NCI-H510A (cell line): ENCODE data around the gene DNA2.
A peak's percentile ranks its signal among the peaks of the same experiment; 100 is the strongest.
"Not testable (repeated sequence)": the region's sequence is repeated elsewhere in the genome, so short reads cannot be mapped to it uniquely, and the experiment has no call there.

Source experiments
- DNase-seq: peaks from one replicate; lab custom pipeline; 2025; lab: John Stamatoyannopoulos, UW

Gene DNA2

DNA sequence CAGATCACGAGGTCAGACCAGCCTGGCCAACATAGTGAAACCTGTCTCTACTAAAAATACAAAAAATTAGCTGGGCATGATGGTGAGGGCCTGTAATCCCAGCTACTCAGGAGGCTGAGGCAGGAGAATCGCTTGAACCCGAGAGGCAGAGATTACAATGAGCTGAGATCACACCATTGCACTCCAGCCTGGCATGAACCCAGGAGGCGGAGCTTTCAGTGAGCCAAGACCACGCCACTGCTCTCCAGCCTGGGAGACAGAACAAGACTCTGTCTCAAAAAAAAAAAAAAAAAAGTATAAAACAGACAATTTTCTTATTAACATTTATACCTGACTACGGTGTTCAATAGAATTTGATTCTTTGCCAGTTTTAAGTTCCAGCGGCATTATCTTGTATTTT is 22.1 kb downstream of the DNA2 start:
- DNase-seq, result not testable (repeated sequence)

GRCh38 chr10:68446179-68446578 is 25.6 kb downstream of the DNA2 start:
- DNase-seq, result no peak

DNA sequence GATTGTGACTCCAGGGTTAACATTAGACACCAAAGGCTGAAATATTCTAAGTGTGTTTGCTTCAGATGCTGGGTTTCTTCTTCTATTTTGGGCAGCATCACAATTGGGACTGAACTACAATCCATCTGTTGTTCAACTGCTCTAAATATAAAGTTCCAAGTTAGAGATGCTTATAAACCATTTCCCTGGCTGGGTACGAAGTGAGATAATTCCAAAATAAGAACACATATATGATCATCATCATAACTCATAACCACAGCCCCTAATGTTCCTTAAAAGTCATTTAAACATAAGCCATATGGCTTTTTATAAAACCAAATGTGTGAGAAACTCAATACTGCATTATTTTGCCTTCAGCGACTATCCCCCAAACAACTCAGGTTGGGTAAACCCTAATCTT is 28.8 kb downstream of the DNA2 start:
- no peak for DNase-seq

DNA sequence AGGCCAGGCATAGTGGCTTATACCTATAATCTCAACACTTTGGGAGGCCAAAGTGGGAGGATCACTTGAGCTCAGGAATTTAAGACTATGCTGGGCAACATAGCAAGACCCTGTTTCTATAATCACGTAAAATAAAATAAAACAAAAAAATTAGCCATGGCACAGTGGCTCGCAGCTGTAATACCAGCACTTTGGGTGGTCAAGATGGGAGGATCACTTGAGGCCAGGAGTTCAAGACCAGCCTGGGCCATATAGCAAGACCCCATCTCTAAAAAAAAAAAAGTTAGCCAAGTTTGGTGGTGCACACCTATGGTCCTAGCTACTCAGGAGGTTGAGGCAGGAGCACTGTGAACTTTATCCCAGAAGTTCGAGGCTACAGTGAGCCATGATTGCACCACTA is 30.9 kb downstream of the DNA2 start:
- no peak for DNase-seq

DNA sequence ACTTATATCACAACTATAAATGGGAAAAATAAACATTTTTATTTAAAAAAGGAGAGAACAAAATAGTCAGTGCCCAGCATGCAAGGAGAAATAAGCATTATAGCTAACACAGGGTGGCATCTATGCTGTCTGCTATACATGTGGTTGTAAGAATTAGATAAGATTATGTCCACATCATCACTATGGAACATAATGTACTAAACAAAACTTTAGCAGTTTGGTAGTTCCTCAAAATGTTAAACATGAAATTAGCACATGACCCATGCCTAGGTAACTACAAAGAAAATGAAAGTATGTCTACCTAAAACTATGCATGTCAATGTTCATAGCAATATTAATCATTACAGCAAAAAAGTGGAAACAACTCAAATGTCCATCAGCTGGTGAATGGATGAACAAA is 36.0 kb downstream of the DNA2 start:
- no peak for DNase-seq

- DNase-seq, result no peak
Measured at GRCh38 chr10:68434657-68435056, 37.1 kb downstream of the DNA2 start.

GRCh38 chr10:68428396-68429104 is 43.2 kb downstream of the DNA2 start:
- DNase-seq, result no peak

DNA sequence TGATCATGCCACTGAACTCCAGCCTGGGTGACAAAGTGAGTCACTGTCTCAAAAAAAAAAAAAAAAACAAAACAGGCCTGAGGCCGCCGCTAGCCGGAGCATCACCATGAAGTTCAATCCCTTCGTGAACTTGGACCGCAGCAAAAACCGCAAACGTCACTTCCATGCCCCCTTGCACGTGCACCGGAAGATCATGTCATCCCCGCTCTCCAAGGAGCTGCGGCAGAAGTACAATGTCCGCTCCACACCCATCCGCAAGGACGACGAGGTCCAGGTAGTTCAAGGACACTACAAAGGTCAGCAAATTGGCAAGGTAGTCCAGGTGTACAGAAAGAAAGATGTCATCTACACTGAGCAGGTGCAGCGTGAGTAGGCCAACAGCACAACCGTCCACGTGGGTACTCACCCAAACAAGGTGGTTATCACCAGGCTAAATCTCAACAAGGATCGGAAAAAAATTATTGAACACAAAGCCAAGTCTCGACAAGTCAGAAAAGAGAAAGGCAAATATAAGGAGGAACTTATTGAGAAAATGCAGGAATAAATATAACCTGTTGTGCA is 47.2 kb downstream of the DNA2 start:
- no peak for DNase-seq

GRCh38 chr10:68423522-68423921 is 48.3 kb downstream of the DNA2 start:
- DNase-seq, result no peak

GRCh38 chr10:68419376-68419775 is 52.4 kb downstream of the DNA2 start:
- DNase-seq, result no peak

DNA sequence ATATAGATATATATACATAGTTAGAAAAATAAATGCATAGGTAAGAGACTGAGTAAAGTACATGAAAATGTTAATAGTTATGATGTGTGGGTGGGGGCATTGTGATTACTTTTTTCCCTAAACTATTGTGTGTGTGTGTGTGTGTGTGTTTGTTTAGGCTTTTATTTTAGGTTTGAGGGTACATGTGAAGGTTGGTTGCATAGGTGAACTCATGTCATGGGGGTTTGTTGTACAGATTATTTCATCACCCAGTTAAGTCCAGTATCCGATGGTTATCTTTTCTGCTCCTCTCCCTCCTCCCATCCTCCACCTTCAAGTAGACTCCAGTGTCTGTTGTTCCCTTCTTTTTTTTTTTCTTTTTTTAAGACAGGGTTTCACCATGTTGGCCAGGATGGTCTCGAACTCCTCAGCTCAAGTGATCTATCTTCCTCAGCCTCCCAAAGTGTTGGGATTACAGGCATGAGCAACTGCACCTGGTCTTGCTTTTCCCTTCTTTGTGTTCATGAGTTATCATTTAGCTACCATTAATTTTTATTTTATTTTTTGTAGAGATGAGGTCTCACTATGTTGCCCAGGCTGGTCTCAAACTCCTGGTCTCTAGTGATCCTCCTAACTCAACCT is 62.8 kb downstream of the DNA2 start:
- no peak for DNase-seq

- DNase-seq, result peak; percentile 52
Measured at GRCh38 chr10:68406815-68407548, 64.8 kb downstream of the DNA2 start, which contains the start of gene RUFY2. TSS of gene RUFY2 (minus strand) at chr10:68407277. CDS start at chr10:68407189, 88 bp downstream.

DNA sequence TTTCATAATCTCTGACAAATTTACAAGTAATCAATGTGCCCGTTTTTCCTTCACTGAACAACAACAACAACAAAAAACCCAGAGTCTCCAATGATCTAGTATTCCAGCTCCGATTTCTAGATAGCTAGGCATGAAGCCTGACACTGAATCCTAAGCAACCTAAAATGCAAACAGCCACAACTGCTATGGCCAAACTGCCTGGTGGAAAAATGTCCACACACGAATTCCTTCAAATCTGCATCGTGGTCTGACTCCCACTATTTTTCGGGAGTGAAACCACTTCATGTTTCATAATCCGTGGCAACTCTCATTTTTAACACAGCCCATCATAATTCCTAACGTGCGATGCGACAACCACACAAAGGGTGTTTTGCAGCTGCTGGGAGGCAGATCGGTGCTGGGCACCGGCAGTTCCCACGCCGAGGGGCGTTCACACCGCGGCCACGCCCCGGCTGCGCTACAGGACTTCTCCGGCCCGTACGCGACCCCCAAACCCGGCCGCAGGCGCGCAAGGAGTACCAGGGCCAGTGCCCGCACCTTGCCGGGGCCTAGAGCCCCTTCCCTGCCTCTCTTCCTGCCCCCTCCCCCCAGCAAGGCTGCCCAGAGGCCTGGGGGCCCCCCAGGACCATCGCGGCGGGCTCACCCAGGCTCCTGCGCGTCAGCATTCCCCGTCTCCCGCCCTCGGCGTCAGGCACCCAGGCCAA is 65.5 kb downstream of the DNA2 start:
- DNase-seq, result peak; percentile 15

- DNase-seq, result no peak
Measured at GRCh38 chr10:68403701-68404100, 68.1 kb downstream of the DNA2 start.

GRCh38 chr10:68402276-68402675 is 69.5 kb downstream of the DNA2 start:
- no peak for DNase-seq

DNA sequence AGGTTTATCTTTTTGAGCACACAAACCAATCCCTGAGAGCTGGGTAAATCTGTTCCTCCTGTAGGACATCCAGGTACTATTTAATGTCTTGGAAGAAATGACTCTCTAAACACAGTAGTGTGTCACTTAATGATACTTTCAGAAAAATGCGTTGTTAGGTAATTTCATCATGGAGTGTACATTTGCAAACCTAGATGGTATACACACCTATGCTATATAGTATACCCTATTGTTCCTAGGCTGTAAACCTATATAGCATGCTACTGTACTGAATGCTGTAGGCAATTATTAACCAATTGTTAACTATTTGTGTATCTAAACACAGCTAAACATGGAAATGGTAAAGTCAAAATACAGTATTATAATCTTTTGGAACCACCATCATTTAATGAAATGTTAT is 74.8 kb downstream of the DNA2 start:
- no peak for DNase-seq

GRCh38 chr10:68385740-68386139 is 86.0 kb downstream of the DNA2 start:
- DNase-seq, result no peak

DNA sequence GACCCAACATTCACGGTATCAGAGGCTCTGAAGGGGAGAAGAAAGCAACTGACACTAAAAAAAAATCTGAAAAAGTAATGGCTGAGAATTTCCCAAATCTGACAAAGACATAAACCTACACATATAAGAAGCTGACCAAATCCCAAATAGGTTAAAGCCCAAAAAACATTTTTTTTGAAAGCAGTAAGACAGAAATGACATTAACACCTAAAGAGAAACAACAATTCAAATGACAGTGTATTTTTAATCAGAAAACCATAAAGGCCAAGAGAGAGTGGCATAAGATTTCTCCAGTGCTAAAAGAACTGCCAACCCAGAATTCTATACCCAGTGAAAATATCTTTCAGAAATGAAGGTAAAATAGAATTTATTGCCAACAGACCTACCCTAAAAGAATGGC is 100.2 kb downstream of the DNA2 start:
- no peak for DNase-seq

DNA sequence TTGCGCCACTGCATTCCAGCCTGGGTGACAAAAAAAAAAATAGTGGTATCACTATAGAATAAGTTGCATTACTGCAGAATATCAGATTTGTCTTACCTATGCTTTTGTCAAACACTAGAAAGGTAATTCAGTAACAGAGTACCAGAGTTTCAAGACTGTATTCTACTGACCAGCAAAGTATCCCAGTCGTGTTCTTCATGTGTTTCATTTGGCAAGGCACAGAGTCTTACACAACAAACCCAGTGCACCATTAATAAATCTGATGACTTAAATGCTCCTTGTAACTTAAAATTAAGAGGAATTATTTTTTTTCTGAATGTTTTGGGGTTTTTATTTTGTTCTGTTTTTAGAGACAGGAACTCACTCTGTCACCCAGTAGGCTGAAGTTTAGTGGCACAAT is 104.7 kb downstream of the DNA2 start:
- DNase-seq, result no peak

- DNase-seq, result no peak
Measured at GRCh38 chr10:68366600-68366999, 105.2 kb downstream of the DNA2 start.

- DNase-seq, result no peak
Measured at GRCh38 chr10:68365611-68366010, 106.2 kb downstream of the DNA2 start.
